PC-9 (cell line): ENCODE data around the gene GIMAP1. TPM values are rescaled to one million over a fixed set of nuclear protein-coding genes. Genes with fewer than 3 reads are reported as not detected.

Source experiments
- BruUV-seq: library from RNA; stranded (reverse); fragments of 400-500 nt; replicated peaks from 2 replicates; lab custom pipeline; 2021; lab: Mats Ljungman, UMichigan
- CTCF ChIA-PET: fragments of 300-600 bp; sonication (Branson Sonifier 250); formaldehyde crosslinking; loops from one replicate; lab custom pipeline; 2022; ENCODE audit warnings: antibody characterized with exemption; lab: Charles Lee
- POLR2A ChIA-PET: fragments of 300-600 bp; sonication (Branson Sonifier 250); formaldehyde crosslinking; loops from one replicate; lab custom pipeline; 2022; ENCODE audit warnings: antibody characterized with exemption; ENCODE audit not compliant: unreplicated experiment; lab: Charles Lee
- DNase-seq, 2 experiments: peaks; one replicate each; pipeline versions ENCODE4 v3.0.0 to v3.0.0-alpha.2; 2015 to 2022; ENCODE audit warnings: mixed read lengths in 1 of 2
- H2AFZ ChIP-seq: fragments of 200-600 bp; sonication (generic); 2 replicates; pipeline ENCODE4 v1.8.1; 2017; ENCODE audit warnings: antibody characterized with exemption
- H3F3A ChIP-seq: fragments of 200-600 bp; sonication (generic); 2 replicates; pipeline ENCODE4 v1.8.1; 2017; ENCODE audit warnings: antibody characterized with exemption, mild to moderate bottlenecking, low read depth; ENCODE audit not compliant: insufficient read depth
- H3K27ac ChIP-seq: fragments of 200-600 bp; sonication (generic); 2 replicates; pipeline ENCODE4 v1.6.1; 2016; ENCODE audit warnings: mixed run types
- H3K27me3 ChIP-seq: fragments of 200-600 bp; sonication (generic); 2 replicates; pipeline ENCODE4 v1.6.1; 2016; ENCODE audit warnings: low read depth, mixed run types; ENCODE audit not compliant: insufficient read depth
- H3K36me3 ChIP-seq: fragments of 200-600 bp; sonication (generic); 2 replicates; pipeline ENCODE4 v1.6.1; 2016; ENCODE audit warnings: low read depth, mixed run types
- H3K4me1 ChIP-seq: fragments of 200-600 bp; sonication (generic); replicated peaks from 2 replicates; pipeline ENCODE4 v1.6.1; 2016; ENCODE audit warnings: mixed run types; ENCODE audit not compliant: insufficient read depth
- H3K4me2 ChIP-seq: fragments of 200-600 bp; sonication (generic); 2 replicates; pipeline ENCODE4 v1.6.1; 2017; ENCODE audit warnings: mixed run types
- H3K4me3 ChIP-seq: fragments of 200-600 bp; sonication (generic); 2 replicates; pipeline ENCODE4 v1.6.1; 2016; ENCODE audit warnings: mixed run types
- H3K79me2 ChIP-seq: fragments of 200-600 bp; sonication (generic); 2 replicates; pipeline ENCODE4 v1.6.1; 2017; ENCODE audit warnings: low read depth, mixed run types
- H3K9me2 ChIP-seq: fragments of 200-600 bp; sonication (generic); 2 replicates; pipeline ENCODE4 v1.8.1; 2017; ENCODE audit warnings: mild to moderate bottlenecking; ENCODE audit not compliant: insufficient read depth
- H3K9me3 ChIP-seq: fragments of 200-600 bp; sonication (generic); 2 replicates; pipeline ENCODE4 v1.8.1; 2016; ENCODE audit warnings: low read depth; ENCODE audit not compliant: insufficient read depth
- H4K20me1 ChIP-seq: fragments of 200-600 bp; sonication (generic); 2 replicates; pipeline ENCODE4 v1.8.1; 2017; ENCODE audit not compliant: insufficient read depth
- CTCF ChIP-seq: fragments of 200-600 bp; sonication (generic); conservative IDR thresholded peaks from 2 replicates; pipeline ENCODE4 v1.6.1; 2017; ENCODE audit warnings: mixed run types, antibody characterized with exemption, mild to moderate bottlenecking, moderate library complexity
- EZH2 ChIP-seq: fragments of 200-600 bp; sonication (generic); IDR thresholded peaks from 2 replicates; pipeline ENCODE4 v1.8.0; 2017; ENCODE audit warnings: antibody characterized with exemption, low read depth
- intact Hi-C: fragments of 100-400 bp; cut with micrococcal nuclease; formaldehyde crosslinking; loops from one replicate; pipeline ENCODE4 v1.10.0; 2022; ENCODE audit not compliant: unreplicated experiment
- total RNA-seq: library from RNA; stranded (reverse); gene quantifications from 2 replicates; pipeline ENCODE4 v1.2.3, GENCODE V29; 2021

GIMAP1 gene
- total RNA-seq, 1 experiment from 2014 or later, result not detected

- Histone ChIP-seq H3K9me3 (no peaks in the 10 kb centered on the region), H3K9me2 (no peaks in the 10 kb centered on the region), H3K4me1 (no peaks in the 10 kb centered on the region), H3K4me2 (no peak overlapping the region), H3K79me2 (no peaks in the 10 kb centered on the region), H3F3A (no peaks in the 10 kb centered on the region), H3K36me3 (no peaks in the 10 kb centered on the region), H2AFZ (no peak overlapping the region), H3K27me3 (peaks cover 37% of the 10 kb centered on the region), H3K4me3 (no peak overlapping the region), H4K20me1 (no peaks in the 10 kb centered on the region), H3K27ac (no peak overlapping the region)
- DNase-seq, result no peak
- ChIA-PET CTCF (no interaction called here), POLR2A (no interaction called here)
- TF ChIP-seq EZH2, result no peak
- TF ChIP-seq CTCF, result no peak
- intact Hi-C loops, result no loop called here
- no TSS peak for BruUV-seq
Measured at GRCh38 chr7:150733482-150734095, 17.2 kb downstream of the GIMAP1 start.

GRCh38 chr7:150734254-150734653, 17.8 kb downstream of the GIMAP1 start:
- H3F3A ChIP-seq, result no peaks in the 10 kb centered on the region
- no peaks in the 10 kb centered on the region for H4K20me1 ChIP-seq
- H3K4me3 ChIP-seq, result no peak overlapping the region
- H2AFZ ChIP-seq, result no peak overlapping the region
- no peak overlapping the region for H3K4me2 ChIP-seq
- intact Hi-C loops, result no loop called here
- no peaks in the 10 kb centered on the region for H3K36me3 ChIP-seq
- H3K27me3 ChIP-seq, result peaks cover 38% of the 10 kb centered on the region
- H3K9me2 ChIP-seq, result no peaks in the 10 kb centered on the region
- H3K9me3 ChIP-seq, result no peaks in the 10 kb centered on the region
- no peaks in the 10 kb centered on the region for H3K4me1 ChIP-seq
- CTCF ChIA-PET, result no interaction called here
- POLR2A ChIA-PET, result no interaction called here
- DNase-seq, result no peak
- no peak overlapping the region for H3K27ac ChIP-seq
- BruUV-seq, result no TSS peak
- TF ChIP-seq CTCF (no peak), EZH2 (no peak)
- no peaks in the 10 kb centered on the region for H3K79me2 ChIP-seq

GRCh38 chr7:150735596-150736358, 19.4 kb downstream of the GIMAP1 start:
- Histone ChIP-seq H3K4me1 (no peaks in the 10 kb centered on the region), H3K36me3 (no peaks in the 10 kb centered on the region), H3F3A (no peaks in the 10 kb centered on the region), H3K4me2 (no peak overlapping the region), H3K27ac (no peak overlapping the region), H3K9me2 (no peaks in the 10 kb centered on the region), H2AFZ (no peak overlapping the region), H3K9me3 (0 out of 2 replicates have a peak, but pooled peaks cover 3% of the 10 kb centered on the region), H3K27me3 (peaks cover 45% of the 10 kb centered on the region), H3K4me3 (no peak overlapping the region), H3K79me2 (no peaks in the 10 kb centered on the region), H4K20me1 (no peaks in the 10 kb centered on the region)
- no TSS peak for BruUV-seq
- POLR2A ChIA-PET, result no interaction called here
- TF ChIP-seq CTCF (no peak), EZH2 (no peak)
- no peak for DNase-seq
- intact Hi-C loops, result no loop called here
- CTCF ChIA-PET, result no interaction called here
